Glutamatergic neuron (in vitro differentiated cells): Measurements from ENCODE around the gene KCNK5. TPM values are rescaled to one million over a fixed set of nuclear protein-coding genes. Genes with fewer than 3 reads are reported as not detected.

Experiments
- DNase-seq: peaks from one replicate; pipeline ENCODE4 v3.0.0; 2022
- H3K27ac Mint-ChIP-seq: one replicate; pipeline ENCODE4 v1.8.0; 2020; ENCODE audit warnings: mild to moderate bottlenecking, mixed read lengths, inconsistent platforms; ENCODE audit not compliant: unreplicated experiment
- H3K27me3 Mint-ChIP-seq: one replicate; pipeline ENCODE4 v1.8.0; 2020; ENCODE audit warnings: mild to moderate bottlenecking, moderate library complexity, mixed read lengths, inconsistent platforms; ENCODE audit not compliant: unreplicated experiment
- H3K36me3 Mint-ChIP-seq: one replicate; pipeline ENCODE4 v1.8.0; 2020; ENCODE audit warnings: mild to moderate bottlenecking, mixed read lengths, inconsistent platforms; ENCODE audit not compliant: unreplicated experiment
- H3K4me1 Mint-ChIP-seq: one replicate; pipeline ENCODE4 v1.8.0; 2020; ENCODE audit warnings: mild to moderate bottlenecking, low read depth, mixed read lengths, inconsistent platforms; ENCODE audit not compliant: unreplicated experiment
- H3K4me3 Mint-ChIP-seq: one replicate; pipeline ENCODE4 v1.8.0; 2020; ENCODE audit warnings: mild to moderate bottlenecking, mixed read lengths, inconsistent platforms; ENCODE audit not compliant: unreplicated experiment
- H3K9me3 Mint-ChIP-seq: one replicate; pipeline ENCODE4 v1.8.0; 2020; ENCODE audit warnings: mild to moderate bottlenecking, moderate library complexity, mixed read lengths, inconsistent platforms; ENCODE audit not compliant: unreplicated experiment
- CTCF ChIP-seq: fragments of 200-600 bp; sonication (generic); IDR thresholded peaks from one replicate; pipeline ENCODE4 v1.5.0; 2021; ENCODE audit not compliant: partially characterized antibody, unreplicated experiment
- total RNA-seq: library from RNA; stranded (reverse); fragmentation: NEBNext Ultra II Directional; extraction: Animal tissue kit (Norgen Biotek cat#: 25700); gene quantifications from one replicate; pipeline ENCODE4 v1.2.1, GENCODE V29; 2021; ENCODE audit not compliant: unreplicated experiment

The KCNK5 gene
- total RNA-seq, 1 donor from 2014 or later: 0.71 TPM

GRCh38 chr6:39167866-39168625 is 61.2 kb downstream of the KCNK5 start:
- Mint-ChIP-seq H3K27me3 (peaks cover 8% of the 10 kb centered on the region), H3K4me3 (no peak overlapping the region), H3K27ac (no peak overlapping the region), H3K36me3 (no peaks in the 10 kb centered on the region), H3K9me3 (peaks cover 6% of the 10 kb centered on the region), H3K4me1 (no peaks in the 10 kb centered on the region)
- no peak for TF ChIP-seq CTCF
- DNase-seq: no peak

DNA sequence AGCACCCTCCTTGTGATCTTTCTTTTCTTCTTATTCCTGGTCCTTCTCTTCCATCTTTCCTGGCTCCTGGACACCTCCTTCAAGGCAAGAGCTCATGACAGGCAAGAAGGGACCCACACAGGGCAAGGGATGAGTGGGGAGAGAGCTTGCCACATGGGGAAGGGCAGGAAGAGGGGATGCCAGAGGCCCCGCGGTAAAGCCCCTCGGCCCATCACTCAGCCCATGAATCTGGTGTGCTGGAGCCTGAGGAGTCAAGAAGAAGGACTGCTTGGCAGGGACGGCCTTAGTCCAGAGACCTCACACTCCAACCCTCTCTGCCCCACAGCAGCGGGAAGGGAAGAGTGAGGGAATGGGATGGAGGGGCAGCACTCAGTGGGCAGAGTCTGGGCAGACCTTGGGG is 62.0 kb downstream of the KCNK5 start:
- Mint-ChIP-seq H3K36me3 (no peaks in the 10 kb centered on the region), H3K9me3 (peaks cover 6% of the 10 kb centered on the region), H3K4me3 (no peak overlapping the region), H3K4me1 (no peaks in the 10 kb centered on the region), H3K27ac (no peak overlapping the region), H3K27me3 (peaks cover 7% of the 10 kb centered on the region)
- DNase-seq: no peak
- TF ChIP-seq CTCF: no peak

DNA sequence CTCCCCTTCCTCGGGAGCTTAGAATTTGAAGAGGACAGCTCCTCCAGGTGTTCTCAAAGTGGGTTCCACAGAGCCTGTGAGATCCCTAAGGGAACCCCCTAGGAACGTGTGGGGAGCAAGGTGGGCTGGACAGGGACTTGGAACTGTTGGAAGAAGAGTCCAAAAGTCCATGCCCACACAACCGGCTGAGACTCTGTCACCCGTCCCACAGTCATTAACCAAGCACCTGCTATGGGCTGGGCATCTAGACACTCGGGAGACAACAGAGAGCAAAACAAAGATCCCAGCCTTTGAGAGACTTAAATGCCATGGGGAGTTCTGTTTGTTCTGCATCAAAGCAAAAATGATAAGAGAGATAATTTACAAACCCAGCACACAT is 62.4 kb downstream of the KCNK5 start:
- H3K27me3 Mint-ChIP-seq: peaks cover 7% of the 10 kb centered on the region

DNA sequence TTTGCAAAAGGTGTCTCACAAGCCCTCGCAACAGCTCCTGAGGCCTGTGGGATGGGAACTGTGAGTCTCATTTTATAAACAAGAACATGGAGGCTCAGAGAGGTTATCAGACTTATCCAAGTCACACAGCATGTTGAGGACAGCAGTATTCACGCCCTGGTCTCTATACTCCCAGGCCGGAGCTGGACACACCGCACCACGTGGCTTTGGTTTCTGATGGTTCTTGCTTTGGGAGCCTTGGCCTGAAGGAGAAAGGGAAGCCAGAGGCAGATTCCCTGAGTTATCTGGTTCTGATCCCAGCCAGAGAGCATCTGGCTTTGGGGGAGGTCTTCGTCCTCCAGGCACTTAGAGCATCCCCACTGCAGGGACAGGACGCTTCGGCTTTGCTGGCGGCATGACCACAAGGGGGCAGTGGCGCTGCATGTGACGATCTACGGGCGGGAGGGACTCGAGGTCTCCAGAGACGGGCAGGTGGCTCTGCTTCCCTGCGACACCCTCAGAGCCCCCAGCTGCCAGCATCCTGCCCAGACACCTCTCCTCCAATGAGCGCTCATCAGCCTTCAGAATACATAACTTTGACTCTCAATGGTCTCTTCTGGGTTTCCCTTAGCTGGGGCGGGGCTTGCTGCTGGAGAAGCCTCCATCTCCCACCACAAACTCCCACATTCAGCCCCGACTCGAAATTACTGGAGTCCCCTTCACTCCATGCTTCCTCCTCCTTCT is 62.9 kb downstream of the KCNK5 start:
- TF ChIP-seq CTCF: peak; percentile 93
- Mint-ChIP-seq H3K27me3 (peaks cover 7% of the 10 kb centered on the region), H3K4me3 (no peak overlapping the region), H3K27ac (no peak overlapping the region), H3K36me3 (no peaks in the 10 kb centered on the region), H3K9me3 (peaks cover 6% of the 10 kb centered on the region), H3K4me1 (no peaks in the 10 kb centered on the region)
- DNase-seq: peak; percentile 93

More for the DNA sequence above, 62.4 kb downstream of the KCNK5 start:
- Mint-ChIP-seq H3K27ac (no peak overlapping the region), H3K4me1 (no peaks in the 10 kb centered on the region), H3K36me3 (no peaks in the 10 kb centered on the region), H3K4me3 (no peak overlapping the region), H3K9me3 (peaks cover 6% of the 10 kb centered on the region)
- no peak for DNase-seq
- TF ChIP-seq CTCF: no peak

- Mint-ChIP-seq H3K4me1 (peaks cover 4% of the 10 kb centered on the region), H3K36me3 (no peaks in the 10 kb centered on the region), H3K9me3 (no peaks in the 10 kb centered on the region), H3K27me3 (peaks cover 2% of the 10 kb centered on the region), H3K27ac (no peak overlapping the region), H3K4me3 (no peak overlapping the region)
- DNase-seq: no peak
- no peak for TF ChIP-seq CTCF
Measured at GRCh38 chr6:39157511-39157910, 71.8 kb downstream of the KCNK5 start.
